SK-N-SH (cell line): ENCODE data around the gene DOCK4. TPM values are rescaled to one million over a fixed set of nuclear protein-coding genes. Genes with fewer than 3 reads are reported as not detected.

Experiments used
- CTCF ChIA-PET: fragments of 300-600, 350-600 bp; formaldehyde crosslinking; extraction: SDS; loops from one replicate; lab custom pipeline; 2021; lab: Yijun Ruan, JAX
- POLR2A ChIA-PET: fragments of 350-600 bp; sonication (Branson Sonifier 250); formaldehyde crosslinking; extraction: SDS; loops from one replicate; lab custom pipeline; 2020; ENCODE audit warnings: antibody characterized with exemption, inconsistent platforms; lab: Yijun Ruan, JAX
- DNase-seq: peaks from one replicate; pipeline ENCODE4 v3.0.0; 2012
- H2AFZ ChIP-seq: fragments of 200-600 bp; sonication (generic); 2 replicates; pipeline ENCODE4 v1.8.1; 2016; ENCODE audit warnings: antibody characterized with exemption, mild to moderate bottlenecking, low read depth
- H3F3A ChIP-seq: fragments of 200-600 bp; sonication (generic); replicated peaks from 2 replicates; pipeline ENCODE3; 2016; ENCODE audit warnings: antibody characterized with exemption, mild to moderate bottlenecking; ENCODE audit not compliant: insufficient read depth
- H3K27ac ChIP-seq, 2 experiments: fragments of 200-500 bp in 1 of 2; fragments of 200-600 bp in 1 of 2; sonication (Bioruptor generic) in 1 of 2; sonication (generic), shearing (Covaris generic) in 1 of 2; 2 replicates each; pipeline versions ENCODE4 v1.5.1 to v1.6.1; 2014 to 2016; ENCODE audit warnings: low read depth in 2 of 2, inconsistent platforms in 1 of 2, low read length in 1 of 2, mild to moderate bottlenecking in 1 of 2, mixed read lengths in 1 of 2
- H3K27me3 ChIP-seq: fragments of 200-600 bp; sonication (generic), shearing (Covaris generic); 2 replicates; pipeline ENCODE4 v1.6.1; 2016; ENCODE audit warnings: mixed run types; ENCODE audit not compliant: insufficient read depth
- H3K36me3 ChIP-seq, 2 experiments: fragments of 200-500 bp in 1 of 2; fragments of 200-600 bp in 1 of 2; sonication (Bioruptor generic) in 1 of 2; sonication (generic) in 1 of 2; replicated peaks in 1 of 2; 2 replicates each; pipeline versions ENCODE3 to v1.5.1; 2014 to 2016; ENCODE audit warnings: low read length in 1 of 2, mild to moderate bottlenecking in 1 of 2; ENCODE audit not compliant: insufficient read depth in 2 of 2, control insufficient read depth in 1 of 2
- H3K4me1 ChIP-seq, 2 experiments: fragments of 200-500 bp in 1 of 2; fragments of 200-600 bp in 1 of 2; sonication (Bioruptor generic) in 1 of 2; sonication (generic), shearing (Covaris generic) in 1 of 2; 2 replicates each; pipeline versions ENCODE4 v1.5.1 to v1.6.1; 2014 to 2016; ENCODE audit warnings: low read depth in 1 of 2, low read length in 1 of 2, mixed run types in 1 of 2; ENCODE audit not compliant: insufficient read depth in 2 of 2, control insufficient read depth in 1 of 2
- H3K4me2 ChIP-seq: fragments of 200-600 bp; sonication (generic), shearing (Covaris generic); 2 replicates; pipeline ENCODE4 v1.6.1; 2017; ENCODE audit warnings: mixed run types
- H3K4me3 ChIP-seq, 2 experiments: fragments of 200-500 bp in 1 of 2; fragments of 200-600 bp in 1 of 2; sonication (Bioruptor generic) in 1 of 2; sonication (generic), shearing (Covaris generic) in 1 of 2; 2 replicates each; pipeline versions ENCODE4 v1.5.1 to v1.8.1; 2014 to 2016; ENCODE audit warnings: low read depth in 2 of 2, inconsistent platforms in 1 of 2, low read length in 1 of 2, mild to moderate bottlenecking in 1 of 2, mixed read lengths in 1 of 2, moderate library complexity in 1 of 2
- H3K79me2 ChIP-seq: fragments of 200-600 bp; sonication (generic); 2 replicates; pipeline ENCODE4 v1.8.1; 2017; ENCODE audit warnings: mild to moderate bottlenecking; ENCODE audit not compliant: insufficient read depth
- H3K9ac ChIP-seq: fragments of 200-600 bp; sonication (generic); 2 replicates; pipeline ENCODE4 v1.6.1; 2017; ENCODE audit warnings: mixed run types
- H3K9me2 ChIP-seq: fragments of 200-600 bp; sonication (generic); 2 replicates; pipeline ENCODE4 v1.6.1; 2017; ENCODE audit warnings: mixed run types
- H3K9me3 ChIP-seq: fragments of 200-600 bp; sonication (generic); 2 replicates; pipeline ENCODE4 v1.6.1; 2017; ENCODE audit warnings: mixed run types, mild to moderate bottlenecking, moderate library complexity
- H4K20me1 ChIP-seq: fragments of 200-600 bp; sonication (generic); 2 replicates; pipeline ENCODE4 v1.6.1; 2017; ENCODE audit warnings: mild to moderate bottlenecking, mixed run types; ENCODE audit not compliant: insufficient read depth
- CHD2 ChIP-seq: fragments of 150-350 bp; IDR thresholded peaks from 2 replicates; pipeline ENCODE4 v1.6.1; 2018; ENCODE audit warnings: low read length; ENCODE audit not compliant: partially characterized antibody
- ELF1 ChIP-seq: IDR thresholded peaks from 2 replicates; pipeline ENCODE4 v1.4.0; 2012
- EP300 ChIP-seq, 2 experiments: IDR thresholded peaks; 2 replicates each; pipeline versions ENCODE4 v1.4.0 to v1.6.1; 2012; ENCODE audit warnings: borderline replicate concordance in 1 of 2, low read depth in 1 of 2, low read length in 1 of 2
- EZH2phosphoT487 ChIP-seq: fragments of 200-600 bp; sonication (generic); IDR thresholded peaks from 2 replicates; pipeline ENCODE4 v1.6.1; 2017; ENCODE audit warnings: low read depth, mixed run types, mild to moderate bottlenecking, antibody characterized with exemption, moderate library complexity, borderline replicate concordance
- FOSL2 ChIP-seq: IDR thresholded peaks from 2 replicates; pipeline ENCODE4 v1.4.0; 2012; ENCODE audit warnings: low read depth, mild to moderate bottlenecking, moderate library complexity, borderline replicate concordance
- FOXJ3 ChIP-seq: sonication (generic); formaldehyde crosslinking; IDR thresholded peaks from 2 replicates; pipeline ENCODE4 v1.5.1; 2020; ENCODE audit warnings: mild to moderate bottlenecking, missing genetic modification reagents
- FOXM1 ChIP-seq: IDR thresholded peaks from 2 replicates; pipeline ENCODE4 v1.4.0; 2012; ENCODE audit warnings: low read depth, mild to moderate bottlenecking
- GABPA ChIP-seq: IDR thresholded peaks from 2 replicates; pipeline ENCODE4 v1.4.0; 2012; ENCODE audit warnings: low read depth, mild to moderate bottlenecking
- GATA2 ChIP-seq: sonication (generic); formaldehyde crosslinking; IDR thresholded peaks from 2 replicates; pipeline ENCODE4 v1.5.0; 2020; ENCODE audit warnings: mild to moderate bottlenecking, missing genetic modification reagents
- JUND ChIP-seq: IDR thresholded peaks from 2 replicates; pipeline ENCODE4 v1.4.0; 2012
- MEF2A ChIP-seq: IDR thresholded peaks from 2 replicates; pipeline ENCODE4 v1.4.0; 2012; ENCODE audit warnings: low read depth, borderline replicate concordance
- MXI1 ChIP-seq: IDR thresholded peaks from 2 replicates; pipeline ENCODE4 v1.6.1; 2012; ENCODE audit warnings: mild to moderate bottlenecking, low read depth, low read length, improper control_type of control experiment
- NFIC ChIP-seq: IDR thresholded peaks from 2 replicates; pipeline ENCODE4 v1.4.0; 2012; ENCODE audit warnings: borderline replicate concordance
- POLR2AphosphoS5 ChIP-seq: IDR thresholded peaks from 2 replicates; pipeline ENCODE4 v1.6.1; 2012; ENCODE audit warnings: low read depth, low read length
- RAD21 ChIP-seq: IDR thresholded peaks from 2 replicates; pipeline ENCODE4 v1.6.1; 2012; ENCODE audit warnings: mild to moderate bottlenecking, low read length
- RCOR1 ChIP-seq: fragments of 150-350 bp; IDR thresholded peaks from 2 replicates; pipeline ENCODE4 v1.6.1; 2017; ENCODE audit warnings: antibody characterized with exemption, low read length
- RFX5 ChIP-seq: IDR thresholded peaks from 2 replicates; pipeline ENCODE4 v1.6.1; 2012; ENCODE audit warnings: mild to moderate bottlenecking, improper control_type of control experiment, low read length
- RXRA ChIP-seq: IDR thresholded peaks from 2 replicates; pipeline ENCODE4 v1.4.0; 2012; ENCODE audit warnings: low read depth, mild to moderate bottlenecking, borderline replicate concordance
- SMC3 ChIP-seq: IDR thresholded peaks from 2 replicates; pipeline ENCODE4 v1.6.1; 2012; ENCODE audit warnings: low read depth, low read length, improper control_type of control experiment
- TAF1 ChIP-seq: IDR thresholded peaks from 2 replicates; pipeline ENCODE4 v1.6.1; 2012; ENCODE audit warnings: low read depth, mild to moderate bottlenecking, low read length, moderate library complexity, borderline replicate concordance
- TCF12 ChIP-seq: IDR thresholded peaks from 2 replicates; pipeline ENCODE4 v1.4.0; 2012
- TEAD4 ChIP-seq: IDR thresholded peaks from 2 replicates; pipeline ENCODE4 v1.4.0; 2012; ENCODE audit warnings: mild to moderate bottlenecking, borderline replicate concordance; ENCODE audit not compliant: insufficient read depth
- polyA plus RNA-seq, 3 experiments: library from polyadenylated mRNA; depleted of rRNA; stranded (reverse); fragments of >200 nt; gene quantifications; 2 replicates each; pipeline ENCODE4 v1.2.3, GENCODE V29; 2012
- TF ChIP-seq, protein P1 (sequence below): fragments of 150-350 bp; IDR thresholded peaks from 2 replicates; pipeline ENCODE4 v1.6.1; 2016; ENCODE audit warnings: mild to moderate bottlenecking, low read depth, low read length
- TF ChIP-seq, protein P2 (sequence below): fragments of 150-350 bp; IDR thresholded peaks from 2 replicates; pipeline ENCODE4 v1.6.1; 2017; ENCODE audit warnings: antibody characterized with exemption, low read length, low read depth, borderline replicate concordance
- TF ChIP-seq, protein P3 (sequence below): IDR thresholded peaks from 2 replicates; pipeline ENCODE4 v1.4.0; 2012; ENCODE audit warnings: low read depth, borderline replicate concordance
- TF ChIP-seq, protein P4 (sequence below): IDR thresholded peaks from 2 replicates; pipeline ENCODE4 v1.6.1; 2012; ENCODE audit warnings: mild to moderate bottlenecking, low read depth, low read length, moderate library complexity
- TF ChIP-seq, protein P5 (sequence below): IDR thresholded peaks from 2 replicates; pipeline ENCODE4 v1.4.0; 2012; ENCODE audit warnings: low read depth, borderline replicate concordance

Gene DOCK4
- polyA plus RNA-seq, 1 of the 3 experiments (the other 2 are of a cell fraction): 8.5 TPM

DNA sequence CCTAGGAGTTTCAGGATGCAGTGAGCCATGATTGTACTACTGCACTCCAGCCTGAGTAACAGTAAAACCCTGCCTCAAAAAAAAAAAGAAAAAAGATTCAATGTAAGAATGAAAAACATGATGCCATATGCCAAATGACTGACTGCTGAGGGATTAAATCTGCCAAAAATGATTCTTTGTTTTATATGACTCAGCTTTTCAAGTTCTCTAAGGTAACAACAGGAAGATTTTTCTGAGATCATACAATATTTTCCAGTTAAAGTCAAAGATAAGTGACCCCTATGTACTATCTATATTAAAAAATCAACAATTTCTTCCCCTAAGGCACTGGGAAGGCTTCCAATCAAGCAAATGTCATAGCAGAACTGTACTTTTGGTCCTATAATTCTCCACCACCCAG lies 372.7 kb downstream of the DOCK4 start:
- peaks cover 4% of the 10 kb centered on the region in 2 experiments for H3K36me3 ChIP-seq
- peak overlapping the region; percentile 25; the same call in 1 of the 2 replicates for H2AFZ ChIP-seq
- no peak overlapping the region for H3K4me3 ChIP-seq
- H3K4me2 ChIP-seq: peak overlapping the region; percentile 43; the same call in 1 of the 2 replicates
- H3K27ac ChIP-seq: peak overlapping the region; percentile 90 to 93
- H3K79me2 ChIP-seq: no peaks in the 10 kb centered on the region
- H3K9ac ChIP-seq: peak overlapping the region; percentile 1; the same call in 1 of the 2 replicates
- CTCF ChIA-PET: interaction anchor here (0.7 to 10.1 kb wide), 6 partner anchors 20 to 473 kb away, joined by 3 to 70 read pairs (median 6); no protein-coding TSS in a partner anchor
- peaks cover 33% of the 10 kb centered on the region for H3F3A ChIP-seq
- POLR2A ChIA-PET: interaction anchor here (0.6 kb wide), 1 partner anchor 26 kb away, joined by 3 read pairs; no protein-coding TSS in a partner anchor
- DNase-seq: no peak
- H3K27me3 ChIP-seq: no peaks in the 10 kb centered on the region
- H3K9me3 ChIP-seq: no peaks in the 10 kb centered on the region; the same call in 1 of the 2 replicates
- H3K9me2 ChIP-seq: no peaks in the 10 kb centered on the region
- H3K4me1 ChIP-seq: peaks cover 22 to 29% of the 10 kb centered on the region in 2 experiments
- no peaks in the 10 kb centered on the region for H4K20me1 ChIP-seq
- TF ChIP-seq, protein P1, sequence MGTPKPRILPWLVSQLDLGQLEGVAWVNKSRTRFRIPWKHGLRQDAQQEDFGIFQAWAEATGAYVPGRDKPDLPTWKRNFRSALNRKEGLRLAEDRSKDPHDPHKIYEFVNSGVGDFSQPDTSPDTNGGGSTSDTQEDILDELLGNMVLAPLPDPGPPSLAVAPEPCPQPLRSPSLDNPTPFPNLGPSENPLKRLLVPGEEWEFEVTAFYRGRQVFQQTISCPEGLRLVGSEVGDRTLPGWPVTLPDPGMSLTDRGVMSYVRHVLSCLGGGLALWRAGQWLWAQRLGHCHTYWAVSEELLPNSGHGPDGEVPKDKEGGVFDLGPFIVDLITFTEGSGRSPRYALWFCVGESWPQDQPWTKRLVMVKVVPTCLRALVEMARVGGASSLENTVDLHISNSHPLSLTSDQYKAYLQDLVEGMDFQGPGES: no peak
- TF ChIP-seq RXRA: no peak
- peak; percentile 41; the same call in 1 of the 2 replicates for TF ChIP-seq FOSL2
- peak; percentile 71; the same call in 1 of the 2 replicates for TF ChIP-seq NFIC
- TF ChIP-seq SMC3: no peak
- no peak for TF ChIP-seq RFX5
- no peak for TF ChIP-seq MEF2A
- TF ChIP-seq FOXM1: no peak
- TF ChIP-seq EP300 (IDR thresholded peaks at IDR 0.05; ENCODE audit: borderline replicate concordance in 1 of 2, low read depth in 1 of 2, low read length in 1 of 2): peak in 1 of 2 experiments; percentile 75; a peak in 2 of 4 replicates
- TF ChIP-seq FOXJ3 (CRISPR knock-in tag): no peak
- no peak; the same call in 1 of the 2 replicates for TF ChIP-seq TEAD4
- peak; percentile 46; the same call in 1 of the 2 replicates for TF ChIP-seq POLR2AphosphoS5
- TF ChIP-seq MXI1: no peak
- TF ChIP-seq TCF12: peak; percentile 83
- TF ChIP-seq ELF1: no peak
- no peak for TF ChIP-seq CHD2
- TF ChIP-seq, protein P2, sequence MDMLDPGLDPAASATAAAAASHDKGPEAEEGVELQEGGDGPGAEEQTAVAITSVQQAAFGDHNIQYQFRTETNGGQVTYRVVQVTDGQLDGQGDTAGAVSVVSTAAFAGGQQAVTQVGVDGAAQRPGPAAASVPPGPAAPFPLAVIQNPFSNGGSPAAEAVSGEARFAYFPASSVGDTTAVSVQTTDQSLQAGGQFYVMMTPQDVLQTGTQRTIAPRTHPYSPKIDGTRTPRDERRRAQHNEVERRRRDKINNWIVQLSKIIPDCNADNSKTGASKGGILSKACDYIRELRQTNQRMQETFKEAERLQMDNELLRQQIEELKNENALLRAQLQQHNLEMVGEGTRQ: no peak
- TF ChIP-seq, protein P3, sequence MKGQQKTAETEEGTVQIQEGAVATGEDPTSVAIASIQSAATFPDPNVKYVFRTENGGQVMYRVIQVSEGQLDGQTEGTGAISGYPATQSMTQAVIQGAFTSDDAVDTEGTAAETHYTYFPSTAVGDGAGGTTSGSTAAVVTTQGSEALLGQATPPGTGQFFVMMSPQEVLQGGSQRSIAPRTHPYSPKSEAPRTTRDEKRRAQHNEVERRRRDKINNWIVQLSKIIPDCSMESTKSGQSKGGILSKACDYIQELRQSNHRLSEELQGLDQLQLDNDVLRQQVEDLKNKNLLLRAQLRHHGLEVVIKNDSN: no peak
- TF ChIP-seq GABPA: no peak
- TF ChIP-seq JUND: 0 out of 2 replicates have a peak, but pooled peaks have one; percentile 67
- TF ChIP-seq GATA2 (CRISPR knock-in tag): peak; percentile 23; the same call in 1 of the 2 replicates
- TF ChIP-seq RAD21: no peak
- no peak for TF ChIP-seq RCOR1
- TF ChIP-seq, protein P4, sequence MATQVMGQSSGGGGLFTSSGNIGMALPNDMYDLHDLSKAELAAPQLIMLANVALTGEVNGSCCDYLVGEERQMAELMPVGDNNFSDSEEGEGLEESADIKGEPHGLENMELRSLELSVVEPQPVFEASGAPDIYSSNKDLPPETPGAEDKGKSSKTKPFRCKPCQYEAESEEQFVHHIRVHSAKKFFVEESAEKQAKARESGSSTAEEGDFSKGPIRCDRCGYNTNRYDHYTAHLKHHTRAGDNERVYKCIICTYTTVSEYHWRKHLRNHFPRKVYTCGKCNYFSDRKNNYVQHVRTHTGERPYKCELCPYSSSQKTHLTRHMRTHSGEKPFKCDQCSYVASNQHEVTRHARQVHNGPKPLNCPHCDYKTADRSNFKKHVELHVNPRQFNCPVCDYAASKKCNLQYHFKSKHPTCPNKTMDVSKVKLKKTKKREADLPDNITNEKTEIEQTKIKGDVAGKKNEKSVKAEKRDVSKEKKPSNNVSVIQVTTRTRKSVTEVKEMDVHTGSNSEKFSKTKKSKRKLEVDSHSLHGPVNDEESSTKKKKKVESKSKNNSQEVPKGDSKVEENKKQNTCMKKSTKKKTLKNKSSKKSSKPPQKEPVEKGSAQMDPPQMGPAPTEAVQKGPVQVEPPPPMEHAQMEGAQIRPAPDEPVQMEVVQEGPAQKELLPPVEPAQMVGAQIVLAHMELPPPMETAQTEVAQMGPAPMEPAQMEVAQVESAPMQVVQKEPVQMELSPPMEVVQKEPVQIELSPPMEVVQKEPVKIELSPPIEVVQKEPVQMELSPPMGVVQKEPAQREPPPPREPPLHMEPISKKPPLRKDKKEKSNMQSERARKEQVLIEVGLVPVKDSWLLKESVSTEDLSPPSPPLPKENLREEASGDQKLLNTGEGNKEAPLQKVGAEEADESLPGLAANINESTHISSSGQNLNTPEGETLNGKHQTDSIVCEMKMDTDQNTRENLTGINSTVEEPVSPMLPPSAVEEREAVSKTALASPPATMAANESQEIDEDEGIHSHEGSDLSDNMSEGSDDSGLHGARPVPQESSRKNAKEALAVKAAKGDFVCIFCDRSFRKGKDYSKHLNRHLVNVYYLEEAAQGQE: no peak
- TF ChIP-seq, protein P5, sequence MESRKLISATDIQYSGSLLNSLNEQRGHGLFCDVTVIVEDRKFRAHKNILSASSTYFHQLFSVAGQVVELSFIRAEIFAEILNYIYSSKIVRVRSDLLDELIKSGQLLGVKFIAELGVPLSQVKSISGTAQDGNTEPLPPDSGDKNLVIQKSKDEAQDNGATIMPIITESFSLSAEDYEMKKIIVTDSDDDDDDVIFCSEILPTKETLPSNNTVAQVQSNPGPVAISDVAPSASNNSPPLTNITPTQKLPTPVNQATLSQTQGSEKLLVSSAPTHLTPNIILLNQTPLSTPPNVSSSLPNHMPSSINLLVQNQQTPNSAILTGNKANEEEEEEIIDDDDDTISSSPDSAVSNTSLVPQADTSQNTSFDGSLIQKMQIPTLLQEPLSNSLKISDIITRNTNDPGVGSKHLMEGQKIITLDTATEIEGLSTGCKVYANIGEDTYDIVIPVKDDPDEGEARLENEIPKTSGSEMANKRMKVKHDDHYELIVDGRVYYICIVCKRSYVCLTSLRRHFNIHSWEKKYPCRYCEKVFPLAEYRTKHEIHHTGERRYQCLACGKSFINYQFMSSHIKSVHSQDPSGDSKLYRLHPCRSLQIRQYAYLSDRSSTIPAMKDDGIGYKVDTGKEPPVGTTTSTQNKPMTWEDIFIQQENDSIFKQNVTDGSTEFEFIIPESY: no peak
- TF ChIP-seq EZH2phosphoT487: no peak
- no peak for TF ChIP-seq TAF1
